HG03342 (cell line): ENCODE measurements around the gene CNTNAP5.

Experiments
- ATAC-seq: cut with Tn5 transposase; IDR thresholded peaks from one replicate; pipeline ENCODE4 v1.9.1; 2021; ENCODE audit warnings: mild to moderate bottlenecking, moderate library complexity; ENCODE audit not compliant: unreplicated experiment

CNTNAP5 gene

GRCh38 chr2:124053796-124054195, 28.7 kb downstream of the CNTNAP5 start:
- ATAC-seq: no peak

- ATAC-seq: no peak
Measured at GRCh38 chr2:124063596-124063995, 38.5 kb downstream of the CNTNAP5 start.

- ATAC-seq: no peak
Measured at GRCh38 chr2:124065636-124066035, 40.5 kb downstream of the CNTNAP5 start.

- ATAC-seq: no peak
Measured at GRCh38 chr2:124066776-124067175, 41.7 kb downstream of the CNTNAP5 start.

- no peak for ATAC-seq
Measured at GRCh38 chr2:124079045-124079444, 54.0 kb downstream of the CNTNAP5 start.

GRCh38 chr2:124080281-124081153, 55.4 kb downstream of the CNTNAP5 start:
- ATAC-seq: no peak

- ATAC-seq: no peak
Measured at GRCh38 chr2:124081154-124081716, 56.1 kb downstream of the CNTNAP5 start.

- ATAC-seq: no peak
Measured at GRCh38 chr2:124088616-124089015, 63.5 kb downstream of the CNTNAP5 start.

GRCh38 chr2:124091721-124092120, 66.6 kb downstream of the CNTNAP5 start:
- no peak for ATAC-seq

- no peak for ATAC-seq
Measured at GRCh38 chr2:124092651-124093050, 67.6 kb downstream of the CNTNAP5 start.

GRCh38 chr2:124104914-124105313, 79.8 kb downstream of the CNTNAP5 start:
- no peak for ATAC-seq

- no peak for ATAC-seq
Measured at GRCh38 chr2:124112206-124112605, 87.1 kb downstream of the CNTNAP5 start.

GRCh38 chr2:124112966-124113365, 87.9 kb downstream of the CNTNAP5 start:
- no peak for ATAC-seq

GRCh38 chr2:124120246-124120645, 95.2 kb downstream of the CNTNAP5 start:
- ATAC-seq: no peak

- no peak for ATAC-seq
Measured at GRCh38 chr2:124121106-124121505, 96.0 kb downstream of the CNTNAP5 start.

GRCh38 chr2:124121760-124122275, 96.7 kb downstream of the CNTNAP5 start:
- no peak for ATAC-seq

GRCh38 chr2:124122340-124122739, 97.3 kb downstream of the CNTNAP5 start:
- no peak for ATAC-seq

GRCh38 chr2:124131276-124131675, 106.2 kb downstream of the CNTNAP5 start:
- no peak for ATAC-seq

- ATAC-seq: no peak
Measured at GRCh38 chr2:124136110-124136509, 111.0 kb downstream of the CNTNAP5 start.

GRCh38 chr2:124138076-124138475, 113.0 kb downstream of the CNTNAP5 start:
- ATAC-seq: no peak

- no peak for ATAC-seq
Measured at GRCh38 chr2:124145982-124146381, 120.9 kb downstream of the CNTNAP5 start.

- no peak for ATAC-seq
Measured at GRCh38 chr2:124147552-124147951, 122.5 kb downstream of the CNTNAP5 start.
